Retinal pigment epithelial cell (primary cell): ENCODE measurements around the gene C10orf120.

Experiments used
- DNase-seq: peaks from one replicate; pipeline ENCODE4 v3.0.0-alpha.2; 2010; ENCODE audit warnings: low read depth
- H3K4me3 ChIP-seq: 2 replicates; pipeline ENCODE4 v1.5.1; 2011; ENCODE audit warnings: mild to moderate bottlenecking, low read length, control low read depth, moderate library complexity
- TF ChIP-seq, protein P1 (sequence below): conservative IDR thresholded peaks from 2 replicates; pipeline ENCODE4 v1.5.1; 2011; ENCODE audit warnings: low read depth, low read length, control low read depth, inconsistent platforms

The C10orf120 gene

GRCh38 chr10:122716025-122716424, 16.4 kb upstream of the C10orf120 start:
- H3K4me3 ChIP-seq, result no peak overlapping the region
- TF ChIP-seq, protein P1, sequence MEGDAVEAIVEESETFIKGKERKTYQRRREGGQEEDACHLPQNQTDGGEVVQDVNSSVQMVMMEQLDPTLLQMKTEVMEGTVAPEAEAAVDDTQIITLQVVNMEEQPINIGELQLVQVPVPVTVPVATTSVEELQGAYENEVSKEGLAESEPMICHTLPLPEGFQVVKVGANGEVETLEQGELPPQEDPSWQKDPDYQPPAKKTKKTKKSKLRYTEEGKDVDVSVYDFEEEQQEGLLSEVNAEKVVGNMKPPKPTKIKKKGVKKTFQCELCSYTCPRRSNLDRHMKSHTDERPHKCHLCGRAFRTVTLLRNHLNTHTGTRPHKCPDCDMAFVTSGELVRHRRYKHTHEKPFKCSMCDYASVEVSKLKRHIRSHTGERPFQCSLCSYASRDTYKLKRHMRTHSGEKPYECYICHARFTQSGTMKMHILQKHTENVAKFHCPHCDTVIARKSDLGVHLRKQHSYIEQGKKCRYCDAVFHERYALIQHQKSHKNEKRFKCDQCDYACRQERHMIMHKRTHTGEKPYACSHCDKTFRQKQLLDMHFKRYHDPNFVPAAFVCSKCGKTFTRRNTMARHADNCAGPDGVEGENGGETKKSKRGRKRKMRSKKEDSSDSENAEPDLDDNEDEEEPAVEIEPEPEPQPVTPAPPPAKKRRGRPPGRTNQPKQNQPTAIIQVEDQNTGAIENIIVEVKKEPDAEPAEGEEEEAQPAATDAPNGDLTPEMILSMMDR, result no peak
- DNase-seq, result no peak

DNA sequence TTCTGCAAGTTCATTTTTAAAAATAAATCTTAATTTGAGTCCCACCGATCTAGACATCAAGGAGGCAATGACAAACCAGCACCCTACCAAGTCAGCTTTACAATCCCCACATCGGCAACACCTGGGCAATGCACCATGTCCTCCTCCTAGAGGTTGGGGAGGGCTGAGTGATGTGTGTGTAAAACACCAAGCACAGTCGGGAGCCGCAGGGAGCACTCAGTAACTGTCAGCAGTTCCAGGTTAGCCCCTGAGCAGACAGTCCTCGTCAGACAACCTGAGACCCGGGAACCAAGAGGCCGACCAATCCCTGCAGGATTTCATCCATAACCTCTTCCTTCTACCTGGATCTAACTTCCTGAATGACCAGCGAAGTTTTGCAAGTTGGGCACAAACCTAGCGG, 15.9 kb upstream of the C10orf120 start:
- TF ChIP-seq, protein P1, result no peak
- no peak for DNase-seq
- no peak overlapping the region for H3K4me3 ChIP-seq

DNA sequence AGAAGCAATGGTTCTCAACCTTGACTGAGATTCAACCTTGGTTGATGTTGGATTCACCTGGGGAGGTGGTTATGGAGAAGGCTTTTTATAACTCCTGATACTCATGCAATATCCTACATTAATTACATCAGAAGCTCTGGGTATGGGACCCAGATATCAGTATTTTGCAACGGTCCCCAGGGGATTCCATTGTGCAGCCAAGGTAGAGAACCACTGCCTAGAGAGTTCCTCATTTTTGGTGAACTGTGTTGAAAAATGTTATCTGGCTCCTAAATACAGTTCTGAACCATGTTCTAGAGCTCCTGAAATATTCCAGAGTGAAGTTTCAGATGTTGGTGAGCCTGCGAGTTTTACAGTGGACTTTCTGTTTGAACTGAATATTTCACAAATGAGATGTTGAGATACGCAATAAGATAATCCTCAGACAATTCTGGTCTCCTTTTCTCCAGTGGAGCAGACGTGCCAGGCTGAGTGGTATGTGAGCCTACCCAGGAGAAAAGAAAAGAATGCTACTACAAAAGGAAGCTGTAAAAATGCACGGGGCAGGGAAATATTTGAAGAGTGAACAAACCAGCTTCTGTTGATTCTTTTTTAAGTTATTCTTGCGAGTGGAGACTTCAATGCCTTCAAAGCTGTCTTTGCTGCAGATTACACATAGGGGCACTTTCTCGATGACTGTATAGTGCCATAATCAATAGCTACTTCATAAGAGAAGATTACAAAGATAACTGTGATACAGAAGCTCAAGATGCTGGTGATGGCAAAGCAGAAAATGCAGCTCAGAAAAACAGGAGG, 13.6 kb upstream of the C10orf120 start:
- H3K4me3 ChIP-seq, result no peak overlapping the region
- TF ChIP-seq, protein P1, result no peak
- no peak for DNase-seq

DNA sequence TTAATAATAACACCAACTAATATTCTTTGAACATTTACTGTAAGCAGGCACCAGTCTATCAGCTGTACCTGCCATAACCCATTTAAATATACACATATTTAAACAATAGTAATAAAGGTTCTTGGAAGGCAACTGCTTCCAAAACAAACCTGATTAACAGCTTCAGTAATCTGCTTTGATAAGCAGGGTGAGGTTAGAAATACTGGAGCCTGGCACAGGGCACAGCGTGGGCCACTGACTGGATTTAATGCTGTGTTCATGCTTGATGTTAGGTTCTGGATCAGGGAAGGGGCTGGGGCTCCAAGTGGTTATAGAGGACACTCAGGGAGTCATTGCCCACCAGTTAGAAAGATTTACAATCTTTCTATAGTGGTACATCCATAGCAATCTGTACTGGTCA, 10.9 kb upstream of the C10orf120 start:
- TF ChIP-seq, protein P1, result no peak
- DNase-seq, result no peak
- H3K4me3 ChIP-seq, result no peak overlapping the region

DNA sequence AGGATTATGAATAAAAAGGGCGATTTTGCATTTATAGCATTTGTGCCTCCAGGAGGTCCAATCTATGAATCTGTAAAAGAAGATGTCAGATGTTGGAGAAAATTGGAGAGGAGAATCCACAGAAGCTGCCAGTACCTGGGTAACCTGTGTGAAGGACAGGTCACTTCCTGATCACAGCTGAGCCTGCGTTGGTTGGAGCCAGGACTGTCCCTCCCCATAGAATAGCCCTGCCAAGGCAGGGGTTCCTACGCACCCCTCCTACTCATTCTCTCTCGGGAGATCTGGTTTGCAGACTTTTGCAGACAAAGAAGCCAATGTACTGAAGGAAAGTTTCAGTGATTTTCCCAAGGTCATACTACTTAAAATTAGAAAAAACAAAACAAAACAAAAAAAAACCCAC, 10.3 kb upstream of the C10orf120 start:
- no peak overlapping the region for H3K4me3 ChIP-seq
- TF ChIP-seq, protein P1, result no peak
- DNase-seq, result no peak

DNA sequence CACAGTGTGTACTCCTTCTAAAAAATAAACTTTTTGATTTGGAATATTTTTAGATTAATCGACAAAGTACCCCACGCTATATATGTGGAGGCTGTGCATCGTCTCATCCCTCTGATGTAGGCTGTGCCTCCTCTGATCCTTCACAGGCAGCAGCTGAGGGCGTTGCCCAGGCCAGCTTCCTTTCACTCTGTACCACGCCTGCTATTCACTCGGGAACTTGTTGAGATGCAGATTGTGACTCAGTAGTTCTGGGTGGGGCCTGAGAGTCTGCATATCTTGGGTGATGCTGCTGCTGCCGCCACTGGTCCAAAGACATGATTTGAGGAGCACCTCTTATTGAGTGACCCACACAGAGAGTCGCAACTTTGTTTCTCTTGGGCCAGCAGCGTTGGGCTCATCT, 7.9 kb upstream of the C10orf120 start:
- no peak for DNase-seq
- TF ChIP-seq, protein P1, result no peak
- H3K4me3 ChIP-seq, result no peak overlapping the region

GRCh38 chr10:122706947-122707346, 7.3 kb upstream of the C10orf120 start:
- DNase-seq, result no peak
- TF ChIP-seq, protein P1, result no peak
- H3K4me3 ChIP-seq, result no peak overlapping the region
